H1 (cell line): ENCODE data around the gene PIK3C2G. TPM values are rescaled to one million over a fixed set of nuclear protein-coding genes. Genes with fewer than 3 reads are reported as not detected.

Experiments
- CTCF ChIA-PET: fragments of 300-600 bp; sonication (Branson Sonifier 250); formaldehyde crosslinking; loops from one replicate; lab custom pipeline; 2021; ENCODE audit not compliant: partially characterized antibody; lab: Charles Lee
- POLR2A ChIA-PET: fragments of 300-600 bp; sonication (Branson Sonifier 250); formaldehyde crosslinking; loops from one replicate; lab custom pipeline; 2021; ENCODE audit warnings: inconsistent platforms; ENCODE audit not compliant: partially characterized antibody; lab: Charles Lee
- DNase-seq, 2 experiments: peaks; one replicate each; pipeline versions ENCODE4 v3.0.0 to v3.0.0-alpha.2; 2010 to 2022; ENCODE audit warnings: low spot score in 2 of 2, low read depth in 1 of 2, mixed read lengths in 1 of 2
- FAIRE-seq: peaks from 2 replicates; lab custom pipeline; 2011; peaks lifted over from hg19 to GRCh38; lab: Jason Lieb, UNC
- H2AFZ ChIP-seq: 2 replicates; pipeline ENCODE4 v1.8.1; 2012; ENCODE audit warnings: low read length, inconsistent platforms
- H2AK5ac ChIP-seq: 2 replicates; pipeline ENCODE4 v1.6.1; 2013; ENCODE audit warnings: low read depth, low read length
- H2BK120ac ChIP-seq: replicated peaks from 2 replicates; pipeline ENCODE3; 2013; ENCODE audit warnings: low read depth, low read length, inconsistent platforms
- H2BK12ac ChIP-seq: 2 replicates; pipeline ENCODE4 v1.6.1; 2013; ENCODE audit warnings: low read depth, low read length
- H2BK15ac ChIP-seq: 2 replicates; pipeline ENCODE4 v1.6.1; 2013; ENCODE audit warnings: low read length
- H2BK20ac ChIP-seq: 2 replicates; pipeline ENCODE4 v1.6.1; 2013; ENCODE audit warnings: low read length
- H2BK5ac ChIP-seq: 2 replicates; pipeline ENCODE4 v1.6.1; 2013; ENCODE audit warnings: low read depth, low read length
- H3K14ac ChIP-seq: 2 replicates; pipeline ENCODE4 v1.6.1; 2013; ENCODE audit warnings: inconsistent platforms; ENCODE audit not compliant: insufficient read length
- H3K18ac ChIP-seq: 2 replicates; pipeline ENCODE4 v1.6.1; 2013; ENCODE audit warnings: low read length; ENCODE audit errors: extremely low read depth
- H3K23ac ChIP-seq: 2 replicates; pipeline ENCODE4 v1.6.1; 2013; ENCODE audit warnings: inconsistent platforms; ENCODE audit not compliant: insufficient read length
- H3K23me2 ChIP-seq: 2 replicates; pipeline ENCODE4 v1.6.1; 2013; ENCODE audit warnings: low read depth, low read length
- H3K27ac ChIP-seq: 2 replicates; pipeline ENCODE4 v1.6.1; 2011; ENCODE audit warnings: low read depth, low read length, inconsistent platforms
- H3K27me3 ChIP-seq, 4 experiments: replicated peaks in 1 of 4; 1 replicate in 1 of 4; 2 replicates in 3 of 4; pipeline versions ENCODE4 v1.6.1 to v1.8.1; 2011 to 2013; ENCODE audit warnings: low read length in 3 of 4, mild to moderate bottlenecking in 3 of 4, inconsistent platforms in 2 of 4, mixed read lengths in 2 of 4, moderate library complexity in 1 of 4; ENCODE audit not compliant: control insufficient read depth in 3 of 4, insufficient read depth in 3 of 4; ENCODE audit errors: extremely low read depth in 1 of 4
- H3K36me3 ChIP-seq, 4 experiments: 2 replicates each; pipeline versions ENCODE4 v1.6.1 to v1.8.1; 2011 to 2013; ENCODE audit warnings: mild to moderate bottlenecking in 4 of 4, low read length in 3 of 4, moderate library complexity in 2 of 4, control low read depth in 1 of 4, inconsistent platforms in 1 of 4; ENCODE audit not compliant: insufficient read depth in 4 of 4, control insufficient read depth in 2 of 4
- H3K4ac ChIP-seq: replicated peaks from 2 replicates; pipeline ENCODE3; 2013; ENCODE audit warnings: low read length, low read depth, mixed read lengths, inconsistent platforms; ENCODE audit not compliant: insufficient read length
- H3K4me1 ChIP-seq, 4 experiments: replicated peaks in 1 of 4; 1 replicate in 1 of 4; 2 replicates in 3 of 4; pipeline versions ENCODE4 v1.6.1 to v1.8.1; 2011 to 2013; ENCODE audit warnings: low read length in 3 of 4, inconsistent platforms in 2 of 4, mixed read lengths in 1 of 4; ENCODE audit not compliant: insufficient read depth in 4 of 4, control insufficient read depth in 3 of 4
- H3K4me2 ChIP-seq, 2 experiments: 2 replicates each; pipeline versions ENCODE4 v1.6.1 to v1.8.1; 2011 to 2013; ENCODE audit warnings: low read depth in 2 of 2, low read length in 2 of 2, control low read depth in 1 of 2, inconsistent platforms in 1 of 2, mild to moderate bottlenecking in 1 of 2; ENCODE audit not compliant: insufficient read depth in 1 of 2
- H3K4me3 ChIP-seq, 4 experiments: fragments of 200-600, 300-600 bp in 1 of 4; sonication (generic), shearing (Covaris generic), sonication (Bioruptor Twin) in 1 of 4; 2 replicates each; pipeline versions ENCODE4 v1.5.1 to v1.8.1; 2011 to 2016; ENCODE audit warnings: low read length in 4 of 4, low read depth in 3 of 4, control low read depth in 2 of 4, inconsistent platforms in 2 of 4, mild to moderate bottlenecking in 2 of 4, mixed read lengths in 1 of 4, moderate library complexity in 1 of 4; ENCODE audit not compliant: insufficient read depth in 2 of 4; ENCODE audit errors: extremely low read depth in 1 of 4
- H3K56ac ChIP-seq: replicated peaks from 2 replicates; pipeline ENCODE3; 2013; ENCODE audit warnings: low read depth, mild to moderate bottlenecking, mixed read lengths, low read length, inconsistent platforms; ENCODE audit not compliant: insufficient read length
- H3K79me1 ChIP-seq: 2 replicates; pipeline ENCODE4 v1.6.1; 2013; ENCODE audit warnings: low read depth, low read length, control low read depth
- H3K79me2 ChIP-seq, 2 experiments: 2 replicates each; pipeline versions ENCODE4 v1.6.1 to v1.8.1; 2012 to 2013; ENCODE audit warnings: low read length in 2 of 2, mild to moderate bottlenecking in 2 of 2, inconsistent platforms in 1 of 2; ENCODE audit not compliant: insufficient read depth in 2 of 2, control insufficient read depth in 1 of 2
- H3K9ac ChIP-seq, 4 experiments: replicated peaks in 1 of 4; 1 replicate in 1 of 4; 2 replicates in 3 of 4; pipeline versions ENCODE4 v1.6.1 to v1.8.1; 2011 to 2013; ENCODE audit warnings: low read depth in 3 of 4, low read length in 3 of 4, control low read depth in 2 of 4, mild to moderate bottlenecking in 2 of 4, moderate library complexity in 2 of 4, inconsistent platforms in 1 of 4; ENCODE audit errors: extremely low read depth in 1 of 4
- H3K9me3 ChIP-seq, 2 experiments: 2 replicates each; pipeline versions ENCODE4 v1.6.1 to v1.8.1; 2012 to 2013; ENCODE audit warnings: mild to moderate bottlenecking in 2 of 2, moderate library complexity in 2 of 2, control low read depth in 1 of 2, inconsistent platforms in 1 of 2, low read depth in 1 of 2, low read length in 1 of 2, mixed read lengths in 1 of 2; ENCODE audit not compliant: insufficient read depth in 2 of 2
- H4K20me1 ChIP-seq, 2 experiments: replicated peaks in 1 of 2; 2 replicates each; pipeline versions ENCODE3 to v1.8.1; 2011 to 2013; ENCODE audit warnings: inconsistent platforms in 2 of 2, low read length in 2 of 2, mild to moderate bottlenecking in 1 of 2; ENCODE audit not compliant: insufficient read depth in 2 of 2, control insufficient read depth in 1 of 2
- H4K5ac ChIP-seq: 2 replicates; pipeline ENCODE4 v1.6.1; 2013; ENCODE audit warnings: low read length, low read depth, mixed read lengths, inconsistent platforms; ENCODE audit not compliant: insufficient read length
- H4K8ac ChIP-seq: 2 replicates; pipeline ENCODE4 v1.8.0; 2013; ENCODE audit warnings: mild to moderate bottlenecking, moderate library complexity, low read length, inconsistent platforms; ENCODE audit not compliant: insufficient read depth; ENCODE audit errors: extremely low read depth
- H4K91ac ChIP-seq: replicated peaks from 2 replicates; pipeline ENCODE3; 2013; ENCODE audit warnings: low read length, mixed read lengths, inconsistent platforms; ENCODE audit not compliant: insufficient read length
- WGBS, 2 experiments: shearing (Covaris generic) in 1 of 2; methylation state at CpG; one replicate each; pipeline versions ENCODE4 v1.1.6 to v1.1.7; 2013 to 2015; ENCODE audit warnings: low lambda C conversion rate in 2 of 2, mixed read lengths in 2 of 2, inconsistent platforms in 1 of 2, low coverage in 1 of 2, missing lambda C conversion rate in 1 of 2; ENCODE audit not compliant: insufficient replicate concordance in 2 of 2, insufficient coverage in 1 of 2, insufficient read length in 1 of 2; ENCODE audit errors: extremely low coverage in 1 of 2, missing lambda C conversion rate in 1 of 2; 5-methylcytosine and 5-hydroxymethylcytosine counted together
- polyA plus RNA-seq, 7 experiments: library from polyadenylated mRNA; depleted of rRNA in 3 of 7; stranded (reverse) in 5 of 7; unstranded in 2 of 7; fragments of >200 nt in 5 of 7; fragments of 200-250 nt in 2 of 7; gene quantifications; 1 replicate in 5 of 7; 2 replicates in 1 of 7; 4 replicates in 1 of 7; pipeline versions ENCODE4 v1.2.1 to v1.2.3, GENCODE V29; 2011 to 2013; ENCODE audit warnings: missing spikeins in 2 of 7, mixed read lengths in 2 of 7
- total RNA-seq: library from RNA; stranded (reverse); fragmentation: NEBNext Ultra II Directional; extraction: Animal tissue kit (Norgen Biotek cat#: 25700); gene quantifications from 2 replicates; pipeline ENCODE4 v1.2.1, GENCODE V29; 2021
- TF ChIP-seq, protein P1 (sequence below): IDR thresholded peaks from 2 replicates; pipeline ENCODE4 v1.6.1; 2011; ENCODE audit warnings: low read depth, mild to moderate bottlenecking, low read length; ENCODE audit not compliant: insufficient read depth

The PIK3C2G gene
- total and polyA plus RNA-seq, 2 of the 8 experiments (the other 6 are each of a cell fraction or from before 2014, with no cell fraction given), result not detected

DNA sequence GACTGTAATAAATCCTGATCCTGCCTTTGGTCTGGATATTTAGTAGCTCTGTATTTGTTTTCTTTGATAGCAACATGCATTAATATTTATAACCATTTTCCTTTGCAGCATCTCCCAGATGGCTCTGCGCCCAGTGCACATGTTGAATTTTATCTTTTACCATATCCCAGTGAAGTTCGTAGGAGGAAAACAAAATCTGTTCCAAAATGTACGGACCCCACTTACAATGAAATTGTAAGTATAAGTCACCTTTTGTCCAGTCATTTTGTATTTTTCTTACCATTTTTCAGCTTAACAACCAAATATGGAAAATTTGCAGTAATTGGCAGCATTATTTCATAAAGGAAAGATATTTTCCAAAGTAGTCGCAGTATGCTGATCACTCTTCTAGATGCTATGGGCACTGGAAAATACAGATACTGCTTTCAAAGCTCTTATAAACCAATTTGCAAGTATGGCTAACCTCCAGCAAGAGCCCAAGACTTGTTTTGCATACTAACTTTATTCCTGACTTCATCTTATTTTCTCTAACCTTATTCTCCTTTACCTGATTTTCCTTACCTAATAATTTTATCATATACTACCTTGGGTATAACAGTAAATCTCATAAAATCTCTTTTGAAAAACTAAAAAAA is 379.1 kb downstream of the PIK3C2G start:
- Histone ChIP-seq H2BK5ac (no peak overlapping the region), H3K4me3 (no peak overlapping the region), H2BK15ac (no peak overlapping the region), H2BK20ac (no peak overlapping the region), H3K23ac (no peak overlapping the region), H3K27me3 (no peaks in the 10 kb centered on the region), H3K23me2 (no peaks in the 10 kb centered on the region), H3K9me3 (no peaks in the 10 kb centered on the region), H4K8ac (no peak overlapping the region), H3K14ac (no peak overlapping the region), H3K27ac (no peak overlapping the region), H3K4me1 (no peaks in the 10 kb centered on the region), H3K4me2 (no peak overlapping the region), H2AFZ (no peak overlapping the region), H3K56ac (no peak overlapping the region), H4K91ac (no peak overlapping the region), H4K20me1 (no peaks in the 10 kb centered on the region), H3K18ac (no peak overlapping the region), H3K9ac (no peak overlapping the region), H4K5ac (no peak overlapping the region), H3K79me1 (no peaks in the 10 kb centered on the region), H2AK5ac (no peak overlapping the region), H2BK12ac (no peak overlapping the region), H3K36me3 (no peaks in the 10 kb centered on the region), H3K4ac (no peak overlapping the region), H2BK120ac (no peak overlapping the region), H3K79me2 (no peaks in the 10 kb centered on the region)
- FAIRE-seq, result no peak
- WGBS, 2 experiments, result 94% methylated on average over 4 of the region's 4 CpGs; no CpG with 5 or more reads in 1 of the 2 experiments
- DNase-seq, result no peak
- ChIA-PET POLR2A (no interaction called here), CTCF (interaction anchor here (0.7 to 2.4 kb wide), 3 partner anchors 11 to 478 kb away, joined by 3 to 7 read pairs (median 5); no protein-coding TSS in a partner anchor)
- TF ChIP-seq, protein P1, sequence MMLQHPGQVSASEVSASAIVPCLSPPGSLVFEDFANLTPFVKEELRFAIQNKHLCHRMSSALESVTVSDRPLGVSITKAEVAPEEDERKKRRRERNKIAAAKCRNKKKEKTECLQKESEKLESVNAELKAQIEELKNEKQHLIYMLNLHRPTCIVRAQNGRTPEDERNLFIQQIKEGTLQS, result no peak
